H1 (cell line): ENCODE measurements around the gene OLIG2. TPM values are rescaled to one million over a fixed set of nuclear protein-coding genes. Genes with fewer than 3 reads are reported as not detected.

Experiments
- CTCF ChIA-PET: fragments of 300-600 bp; sonication (Branson Sonifier 250); formaldehyde crosslinking; loops from one replicate; lab custom pipeline; 2021; ENCODE audit not compliant: partially characterized antibody; lab: Charles Lee
- POLR2A ChIA-PET: fragments of 300-600 bp; sonication (Branson Sonifier 250); formaldehyde crosslinking; loops from one replicate; lab custom pipeline; 2021; ENCODE audit warnings: inconsistent platforms; ENCODE audit not compliant: partially characterized antibody; lab: Charles Lee
- DNase-seq, 2 experiments: peaks; one replicate each; pipeline versions ENCODE4 v3.0.0 to v3.0.0-alpha.2; 2010 to 2022; ENCODE audit warnings: low spot score in 2 of 2, low read depth in 1 of 2, mixed read lengths in 1 of 2
- FAIRE-seq: peaks from 2 replicates; lab custom pipeline; 2011; peaks lifted over from hg19 to GRCh38; lab: Jason Lieb, UNC
- H2AFZ ChIP-seq: 2 replicates; pipeline ENCODE4 v1.8.1; 2012; ENCODE audit warnings: low read length, inconsistent platforms
- H2AK5ac ChIP-seq: 2 replicates; pipeline ENCODE4 v1.6.1; 2013; ENCODE audit warnings: low read depth, low read length
- H2BK120ac ChIP-seq: replicated peaks from 2 replicates; pipeline ENCODE3; 2013; ENCODE audit warnings: low read depth, low read length, inconsistent platforms
- H2BK12ac ChIP-seq: 2 replicates; pipeline ENCODE4 v1.6.1; 2013; ENCODE audit warnings: low read depth, low read length
- H2BK15ac ChIP-seq: 2 replicates; pipeline ENCODE4 v1.6.1; 2013; ENCODE audit warnings: low read length
- H2BK20ac ChIP-seq: 2 replicates; pipeline ENCODE4 v1.6.1; 2013; ENCODE audit warnings: low read length
- H2BK5ac ChIP-seq: 2 replicates; pipeline ENCODE4 v1.6.1; 2013; ENCODE audit warnings: low read depth, low read length
- H3K14ac ChIP-seq: 2 replicates; pipeline ENCODE4 v1.6.1; 2013; ENCODE audit warnings: inconsistent platforms; ENCODE audit not compliant: insufficient read length
- H3K18ac ChIP-seq: 2 replicates; pipeline ENCODE4 v1.6.1; 2013; ENCODE audit warnings: low read length; ENCODE audit errors: extremely low read depth
- H3K23ac ChIP-seq: 2 replicates; pipeline ENCODE4 v1.6.1; 2013; ENCODE audit warnings: inconsistent platforms; ENCODE audit not compliant: insufficient read length
- H3K23me2 ChIP-seq: 2 replicates; pipeline ENCODE4 v1.6.1; 2013; ENCODE audit warnings: low read depth, low read length
- H3K27ac ChIP-seq: 2 replicates; pipeline ENCODE4 v1.6.1; 2011; ENCODE audit warnings: low read depth, low read length, inconsistent platforms
- H3K27me3 ChIP-seq, 4 experiments: replicated peaks in 1 of 4; 1 replicate in 1 of 4; 2 replicates in 3 of 4; pipeline versions ENCODE4 v1.6.1 to v1.8.1; 2011 to 2013; ENCODE audit warnings: low read length in 3 of 4, mild to moderate bottlenecking in 3 of 4, inconsistent platforms in 2 of 4, mixed read lengths in 2 of 4, moderate library complexity in 1 of 4; ENCODE audit not compliant: control insufficient read depth in 3 of 4, insufficient read depth in 3 of 4; ENCODE audit errors: extremely low read depth in 1 of 4
- H3K36me3 ChIP-seq, 4 experiments: 2 replicates each; pipeline versions ENCODE4 v1.6.1 to v1.8.1; 2011 to 2013; ENCODE audit warnings: mild to moderate bottlenecking in 4 of 4, low read length in 3 of 4, moderate library complexity in 2 of 4, control low read depth in 1 of 4, inconsistent platforms in 1 of 4; ENCODE audit not compliant: insufficient read depth in 4 of 4, control insufficient read depth in 2 of 4
- H3K4ac ChIP-seq: replicated peaks from 2 replicates; pipeline ENCODE3; 2013; ENCODE audit warnings: low read length, low read depth, mixed read lengths, inconsistent platforms; ENCODE audit not compliant: insufficient read length
- H3K4me1 ChIP-seq, 4 experiments: replicated peaks in 1 of 4; 1 replicate in 1 of 4; 2 replicates in 3 of 4; pipeline versions ENCODE4 v1.6.1 to v1.8.1; 2011 to 2013; ENCODE audit warnings: low read length in 3 of 4, inconsistent platforms in 2 of 4, mixed read lengths in 1 of 4; ENCODE audit not compliant: insufficient read depth in 4 of 4, control insufficient read depth in 3 of 4
- H3K4me2 ChIP-seq, 2 experiments: 2 replicates each; pipeline versions ENCODE4 v1.6.1 to v1.8.1; 2011 to 2013; ENCODE audit warnings: low read depth in 2 of 2, low read length in 2 of 2, control low read depth in 1 of 2, inconsistent platforms in 1 of 2, mild to moderate bottlenecking in 1 of 2; ENCODE audit not compliant: insufficient read depth in 1 of 2
- H3K4me3 ChIP-seq, 4 experiments: fragments of 200-600, 300-600 bp in 1 of 4; sonication (generic), shearing (Covaris generic), sonication (Bioruptor Twin) in 1 of 4; 2 replicates each; pipeline versions ENCODE4 v1.5.1 to v1.8.1; 2011 to 2016; ENCODE audit warnings: low read length in 4 of 4, low read depth in 3 of 4, control low read depth in 2 of 4, inconsistent platforms in 2 of 4, mild to moderate bottlenecking in 2 of 4, mixed read lengths in 1 of 4, moderate library complexity in 1 of 4; ENCODE audit not compliant: insufficient read depth in 2 of 4; ENCODE audit errors: extremely low read depth in 1 of 4
- H3K56ac ChIP-seq: replicated peaks from 2 replicates; pipeline ENCODE3; 2013; ENCODE audit warnings: low read depth, mild to moderate bottlenecking, mixed read lengths, low read length, inconsistent platforms; ENCODE audit not compliant: insufficient read length
- H3K79me1 ChIP-seq: 2 replicates; pipeline ENCODE4 v1.6.1; 2013; ENCODE audit warnings: low read depth, low read length, control low read depth
- H3K79me2 ChIP-seq, 2 experiments: 2 replicates each; pipeline versions ENCODE4 v1.6.1 to v1.8.1; 2012 to 2013; ENCODE audit warnings: low read length in 2 of 2, mild to moderate bottlenecking in 2 of 2, inconsistent platforms in 1 of 2; ENCODE audit not compliant: insufficient read depth in 2 of 2, control insufficient read depth in 1 of 2
- H3K9ac ChIP-seq, 4 experiments: replicated peaks in 1 of 4; 1 replicate in 1 of 4; 2 replicates in 3 of 4; pipeline versions ENCODE4 v1.6.1 to v1.8.1; 2011 to 2013; ENCODE audit warnings: low read depth in 3 of 4, low read length in 3 of 4, control low read depth in 2 of 4, mild to moderate bottlenecking in 2 of 4, moderate library complexity in 2 of 4, inconsistent platforms in 1 of 4; ENCODE audit errors: extremely low read depth in 1 of 4
- H3K9me3 ChIP-seq, 2 experiments: 2 replicates each; pipeline versions ENCODE4 v1.6.1 to v1.8.1; 2012 to 2013; ENCODE audit warnings: mild to moderate bottlenecking in 2 of 2, moderate library complexity in 2 of 2, control low read depth in 1 of 2, inconsistent platforms in 1 of 2, low read depth in 1 of 2, low read length in 1 of 2, mixed read lengths in 1 of 2; ENCODE audit not compliant: insufficient read depth in 2 of 2
- H4K20me1 ChIP-seq, 2 experiments: replicated peaks in 1 of 2; 2 replicates each; pipeline versions ENCODE3 to v1.8.1; 2011 to 2013; ENCODE audit warnings: inconsistent platforms in 2 of 2, low read length in 2 of 2, mild to moderate bottlenecking in 1 of 2; ENCODE audit not compliant: insufficient read depth in 2 of 2, control insufficient read depth in 1 of 2
- H4K5ac ChIP-seq: 2 replicates; pipeline ENCODE4 v1.6.1; 2013; ENCODE audit warnings: low read length, low read depth, mixed read lengths, inconsistent platforms; ENCODE audit not compliant: insufficient read length
- H4K8ac ChIP-seq: 2 replicates; pipeline ENCODE4 v1.8.0; 2013; ENCODE audit warnings: mild to moderate bottlenecking, moderate library complexity, low read length, inconsistent platforms; ENCODE audit not compliant: insufficient read depth; ENCODE audit errors: extremely low read depth
- H4K91ac ChIP-seq: replicated peaks from 2 replicates; pipeline ENCODE3; 2013; ENCODE audit warnings: low read length, mixed read lengths, inconsistent platforms; ENCODE audit not compliant: insufficient read length
- EGR1 ChIP-seq: IDR thresholded peaks from 2 replicates; pipeline ENCODE4 v1.6.1; 2011; ENCODE audit warnings: low read depth, low read length, borderline replicate concordance
- EZH2 ChIP-seq: fragments of 200-600 bp; sonication (generic); IDR thresholded peaks from 2 replicates; pipeline ENCODE4 v1.7.1; 2012; ENCODE audit warnings: low read depth, mild to moderate bottlenecking, moderate library complexity, low read length, inconsistent platforms; ENCODE audit not compliant: severe bottlenecking
- KDM1A ChIP-seq: fragments of 200-600, 300-600 bp; sonication (generic); IDR thresholded peaks from 2 replicates; pipeline ENCODE4 v1.7.1; 2016; ENCODE audit warnings: mild to moderate bottlenecking, low read length, borderline replicate concordance
- POLR2A ChIP-seq, 2 experiments: IDR thresholded peaks; 1 replicate in 1 of 2; 2 replicates in 1 of 2; pipeline ENCODE4 v1.6.1; 2011; ENCODE audit warnings: low read depth in 2 of 2, low read length in 2 of 2, mild to moderate bottlenecking in 2 of 2; ENCODE audit errors: control extremely low read depth in 1 of 2
- POLR2AphosphoS5 ChIP-seq: IDR thresholded peaks from 2 replicates; pipeline ENCODE4 v1.6.1; 2011; ENCODE audit warnings: low read depth, low read length
- POU5F1 ChIP-seq: IDR thresholded peaks from 2 replicates; pipeline ENCODE4 v1.6.1; 2011; ENCODE audit warnings: low read depth, mild to moderate bottlenecking, low read length, moderate library complexity
- RNF2 ChIP-seq: fragments of 200-900, 300-1000 bp; sonication (generic); IDR thresholded peaks from 2 replicates; pipeline ENCODE4 v1.7.1; 2016; ENCODE audit warnings: borderline replicate concordance, low read depth, mild to moderate bottlenecking, antibody characterized with exemption, low read length; ENCODE audit not compliant: poor library complexity, severe bottlenecking; ENCODE audit errors: missing control alignments
- SUZ12 ChIP-seq: fragments of 200-600 bp; sonication (generic); IDR thresholded peaks from 2 replicates; pipeline ENCODE4 v1.6.1; 2012; ENCODE audit warnings: mild to moderate bottlenecking, inconsistent platforms, low read length, moderate library complexity, mixed read lengths
- USF2 ChIP-seq: IDR thresholded peaks from 2 replicates; pipeline ENCODE4 v1.6.1; 2011; ENCODE audit warnings: low read length, improper control_type of control experiment
- WGBS, 2 experiments: shearing (Covaris generic) in 1 of 2; methylation state at CpG; one replicate each; pipeline versions ENCODE4 v1.1.6 to v1.1.7; 2013 to 2015; ENCODE audit warnings: low lambda C conversion rate in 2 of 2, mixed read lengths in 2 of 2, inconsistent platforms in 1 of 2, low coverage in 1 of 2, missing lambda C conversion rate in 1 of 2; ENCODE audit not compliant: insufficient replicate concordance in 2 of 2, insufficient coverage in 1 of 2, insufficient read length in 1 of 2; ENCODE audit errors: extremely low coverage in 1 of 2, missing lambda C conversion rate in 1 of 2; 5-methylcytosine and 5-hydroxymethylcytosine counted together
- polyA plus RNA-seq, 7 experiments: library from polyadenylated mRNA; depleted of rRNA in 3 of 7; stranded (reverse) in 5 of 7; unstranded in 2 of 7; fragments of >200 nt in 5 of 7; fragments of 200-250 nt in 2 of 7; gene quantifications; 1 replicate in 5 of 7; 2 replicates in 1 of 7; 4 replicates in 1 of 7; pipeline versions ENCODE4 v1.2.1 to v1.2.3, GENCODE V29; 2011 to 2013; ENCODE audit warnings: missing spikeins in 2 of 7, mixed read lengths in 2 of 7
- total RNA-seq: library from RNA; stranded (reverse); fragmentation: NEBNext Ultra II Directional; extraction: Animal tissue kit (Norgen Biotek cat#: 25700); gene quantifications from 2 replicates; pipeline ENCODE4 v1.2.1, GENCODE V29; 2021

OLIG2 gene
- total and polyA plus RNA-seq, 2 of the 8 experiments (the other 6 are each of a cell fraction or from before 2014, with no cell fraction given): 0.79 TPM; not detected in 1

- Histone ChIP-seq H2BK5ac (no peak overlapping the region), H4K8ac (no peak overlapping the region), H4K91ac (no peak overlapping the region), H2BK20ac (no peak overlapping the region), H4K20me1 (peaks cover 12 to 14% of the 10 kb centered on the region in 2 experiments), H3K4me3 (peak overlapping the region; percentile 54 to 70 (median 56); a peak in 7 of 8 replicates), H2BK120ac (no peak overlapping the region), H3K9me3 (no peaks in the 10 kb centered on the region; a peak in 1 of 4 replicates), H3K27me3 (peaks cover 90 to 99% (median 98%) of the 10 kb centered on the region in 4 experiments)
- TF ChIP-seq POLR2A (IDR thresholded peaks at IDR 0.05; ENCODE audit: control extremely low read depth in 1 of 2, low read depth in 2 of 2, low read length in 2 of 2) (no peak), KDM1A (no peak), RNF2 (peak; percentile 78), POLR2AphosphoS5 (no peak), SUZ12 (peak; percentile 80), USF2 (no peak), EZH2 (peak; percentile 76), EGR1 (no peak), POU5F1 (no peak)
- TF ChIP-seq, all 59 proteins: peak for 3
- Histone ChIP-seq H4K5ac (no peak overlapping the region), H3K4me2 (peak overlapping the region; percentile 85 to 95), H3K23me2 (peaks cover 16% of the 10 kb centered on the region), H3K79me1 (no peaks in the 10 kb centered on the region), H3K36me3 (peaks cover 0 to 5% (median 0%) of the 10 kb centered on the region in 4 experiments; a peak in 1 of 8 replicates), H3K79me2 (no peaks in the 10 kb centered on the region), H3K27ac (no peak overlapping the region), H3K18ac (0 out of 2 replicates have a peak overlapping the region, but pooled peaks have one; percentile 19), H2AK5ac (no peak overlapping the region), H3K4ac (no peak overlapping the region), H2AFZ (no peak overlapping the region), H3K23ac (no peak overlapping the region), H3K56ac (no peak overlapping the region), H3K4me1 (peaks cover 6 to 28% (median 24%) of the 10 kb centered on the region in 4 experiments), H2BK12ac (peak overlapping the region; percentile 84), H2BK15ac (no peak overlapping the region), H3K9ac (no peak overlapping the region), H3K14ac (no peak overlapping the region)
- FAIRE-seq (no peak), DNase-seq (no peak)
- ChIA-PET CTCF (interaction anchor here (0.7 to 6.0 kb wide), 11 partner anchors 42 to 106 kb away, joined by 3 to 44 read pairs (median 4); no protein-coding TSS in a partner anchor), POLR2A (no interaction called here)
- WGBS, 2 experiments: 20% methylated on average over 40 of the region's 40 CpGs; no CpG with 5 or more reads in 1 of the 2 experiments
Observed at GRCh38 chr21:33024201-33025103, 1.3 kb upstream of the OLIG2 start.
